ENCODE results near the gene SLC35G3.

The SLC35G3 gene

GRCh38 chr17:35166526-35166925 is 27.7 kb downstream of the SLC35G3 start:
- H3K27me3 ChIP-seq (ENCODE audit: insufficient read depth, poor library complexity, severe bottlenecking), result no peaks in the 10 kb centered on the region
- H3K27ac ChIP-seq (replicated peaks), result no peak overlapping the region
- TF ChIP-seq GABPA (IDR thresholded peaks at IDR 0.05; ENCODE audit: low read depth), result no peak
- no peak for TF ChIP-seq POLR2AphosphoS5 (IDR thresholded peaks at IDR 0.05; ENCODE audit: low read depth)
- TF ChIP-seq CTCF (IDR thresholded peaks at IDR 0.05; ENCODE audit: insufficient read depth, low read length), result no peak
- TF ChIP-seq SPI1 (IDR thresholded peaks at IDR 0.05; ENCODE audit: borderline replicate concordance, low read depth), result no peak
- TF ChIP-seq REST (IDR thresholded peaks at IDR 0.05; ENCODE audit: insufficient replicate concordance, low read depth), result no peak
- no peak overlapping the region for H3K4me3 ChIP-seq (replicated peaks; ENCODE audit: insufficient read depth, low read length)
- DNase-seq (ENCODE audit: low read depth in 1 of 2, low spot score in 1 of 2), result no peak

- H3K27ac ChIP-seq (replicated peaks), result no peak overlapping the region
- H3K27me3 ChIP-seq (ENCODE audit: insufficient read depth, poor library complexity, severe bottlenecking), result no peaks in the 10 kb centered on the region
- no peak overlapping the region for H3K4me3 ChIP-seq (replicated peaks; ENCODE audit: insufficient read depth, low read length)
- DNase-seq (ENCODE audit: low read depth in 1 of 2, low spot score in 1 of 2), result no peak
- TF ChIP-seq SPI1 (IDR thresholded peaks at IDR 0.05; ENCODE audit: borderline replicate concordance, low read depth) (no peak), REST (IDR thresholded peaks at IDR 0.05; ENCODE audit: insufficient replicate concordance, low read depth) (no peak), CTCF (IDR thresholded peaks at IDR 0.05; ENCODE audit: insufficient read depth, low read length) (no peak), POLR2AphosphoS5 (IDR thresholded peaks at IDR 0.05; ENCODE audit: low read depth) (no peak), GABPA (IDR thresholded peaks at IDR 0.05; ENCODE audit: low read depth) (no peak)
These were observed 29.5 kb downstream of the SLC35G3 start for GRCh38 chr17:35164716-35165115.

- TF ChIP-seq GABPA (IDR thresholded peaks at IDR 0.05; ENCODE audit: low read depth) (no peak), CTCF (IDR thresholded peaks at IDR 0.05; ENCODE audit: insufficient read depth, low read length) (no peak), SPI1 (IDR thresholded peaks at IDR 0.05; ENCODE audit: borderline replicate concordance, low read depth) (no peak), REST (IDR thresholded peaks at IDR 0.05; ENCODE audit: insufficient replicate concordance, low read depth) (no peak), POLR2AphosphoS5 (IDR thresholded peaks at IDR 0.05; ENCODE audit: low read depth) (no peak)
- DNase-seq (ENCODE audit: low read depth in 1 of 2, low spot score in 1 of 2), result no peak
- H3K4me3 ChIP-seq (replicated peaks; ENCODE audit: insufficient read depth, low read length), result no peak overlapping the region
- no peak overlapping the region for H3K27ac ChIP-seq (replicated peaks)
- no peaks in the 10 kb centered on the region for H3K27me3 ChIP-seq (ENCODE audit: insufficient read depth, poor library complexity, severe bottlenecking)
These were observed 30.3 kb downstream of the SLC35G3 start for GRCh38 chr17:35163886-35164285.

Data from HL-60 (cell line).